OCI-LY7 (cell line): ENCODE measurements around the gene ZNF318.
"Not testable (repeated sequence)": the region's sequence is repeated elsewhere in the genome, so short reads cannot be mapped to it uniquely, and the experiment has no call there.

ENCODE experiments used
- CTCF ChIP-seq: fragments of 200-600 bp; sonication (generic); conservative IDR thresholded peaks from 2 replicates; pipeline ENCODE4 v1.5.1; 2014; ENCODE audit warnings: mild to moderate bottlenecking, antibody characterized with exemption, low read length, moderate library complexity, mixed read lengths
- EZH2phosphoT487 ChIP-seq: fragments of 200-600 bp; sonication (generic); IDR thresholded peaks from 2 replicates; pipeline ENCODE4 v1.6.1; 2018; ENCODE audit warnings: low read depth, borderline replicate concordance, mild to moderate bottlenecking, mixed run types, antibody characterized with exemption, low read length, moderate library complexity, mixed read lengths

- TF ChIP-seq CTCF, EZH2phosphoT487: not testable (repeated sequence)
These were observed 645 bp upstream of the ZNF318 start for GRCh38 chr6:43370003-43370580.
